Hematopoietic multipotent progenitor cell treated with erythropoietin and hydrocortisone succinate and interleukin-3 and kit ligand, for 15 days (in vitro differentiated cells): ENCODE results near the gene ARRB2.

Source experiments
- DNase-seq: peaks from one replicate; pipeline ENCODE4 v3.0.0-alpha.2; 2015; ENCODE audit warnings: low spot score

The ARRB2 gene

GRCh38 chr17:4764595-4764994, 54.2 kb downstream of the ARRB2 start:
- no peak for DNase-seq

- DNase-seq = no peak
Measured at GRCh38 chr17:4766201-4766600, 55.8 kb downstream of the ARRB2 start.

GRCh38 chr17:4766723-4767122, 56.3 kb downstream of the ARRB2 start:
- DNase-seq = no peak

- no peak for DNase-seq
Measured at GRCh38 chr17:4768298-4768697, 57.9 kb downstream of the ARRB2 start.

- DNase-seq = no peak
Measured at GRCh38 chr17:4769628-4770027, 59.2 kb downstream of the ARRB2 start.
